ENCODE results near the gene RPL10.
A peak's percentile ranks its signal among the peaks of the same experiment; 100 is the strongest.

DNA sequence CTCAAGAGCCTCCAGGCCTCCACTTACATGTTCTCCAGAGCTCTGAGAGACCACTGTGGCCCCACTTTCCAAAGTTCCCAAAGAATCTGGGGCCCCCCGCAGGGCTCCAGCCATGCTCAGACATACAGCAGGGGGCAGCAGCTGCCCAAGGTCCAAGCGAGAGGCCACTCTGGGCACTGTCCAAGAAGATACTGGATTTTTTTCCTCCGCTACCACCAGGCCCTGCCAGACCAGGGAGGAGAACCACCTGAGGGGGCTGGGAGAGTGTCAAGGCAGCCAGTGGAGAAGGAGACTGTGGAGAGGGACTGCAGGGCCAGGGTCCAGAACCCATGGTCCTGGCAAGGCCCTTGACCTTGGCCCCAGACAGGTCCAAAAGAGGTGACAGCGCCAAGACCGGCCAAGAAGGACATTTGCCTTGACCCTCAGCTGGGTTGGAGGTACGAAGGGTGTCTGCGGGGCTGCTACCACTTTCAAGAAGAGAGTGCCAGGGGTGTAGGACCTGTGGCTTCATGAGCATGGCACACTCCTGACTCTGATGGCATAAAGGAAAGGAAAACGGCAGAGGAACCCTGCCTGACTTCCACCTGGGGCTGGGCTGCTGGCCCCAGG lies 13.8 kb upstream of the RPL10 start:
- TF ChIP-seq CTCF (IDR thresholded peaks at IDR 0.05): peak; percentile 14 to 44 (median 34)
- TF ChIP-seq POLR2A (IDR thresholded peaks at IDR 0.05): no peak

Data from right lobe of liver (tissue), 4 donors.